NCI-H2196 (cell line): ENCODE data around the gene EXD3.
"Not testable (repeated sequence)": the region's sequence is repeated elsewhere in the genome, so short reads cannot be mapped to it uniquely, and the experiment has no call there.

Experiments
- DNase-seq: peaks from one replicate; lab custom pipeline; 2025; ENCODE audit not compliant: unreplicated experiment; lab: John Stamatoyannopoulos, UW

Gene EXD3

DNA sequence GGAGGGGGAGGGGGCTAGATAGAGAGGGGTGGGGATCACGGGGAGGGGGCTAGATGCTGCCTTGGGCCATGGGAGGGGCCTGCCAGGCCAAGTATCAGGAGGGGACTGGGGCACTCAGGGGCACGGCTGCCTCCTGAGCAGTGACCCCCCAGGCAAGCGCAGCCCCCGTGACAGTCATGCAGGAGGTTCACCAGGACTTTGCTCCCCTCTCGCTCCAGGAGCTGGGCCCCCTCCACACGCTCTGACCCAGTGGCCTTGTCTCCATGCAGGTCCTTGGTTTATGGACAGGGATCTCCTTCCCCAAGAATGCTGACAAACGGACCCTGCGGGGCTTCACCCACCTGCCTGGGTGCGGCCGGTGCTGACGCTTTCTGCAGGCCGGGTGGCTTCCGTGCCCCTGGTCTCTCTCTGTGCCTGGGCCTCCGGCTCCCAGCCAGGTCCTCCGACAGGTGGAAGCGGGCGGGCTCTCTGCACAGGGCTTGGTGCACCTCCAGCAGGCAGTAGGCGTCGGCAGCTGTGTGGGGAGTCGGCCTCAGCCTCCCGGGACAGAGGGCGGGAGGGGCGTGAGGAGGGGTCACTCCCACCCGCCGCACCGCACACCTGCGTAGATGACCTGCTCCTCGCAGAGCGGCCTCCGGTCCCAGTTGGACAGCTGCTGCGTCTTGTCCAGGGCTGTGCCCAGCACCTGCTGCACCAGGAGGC, 74.0 kb downstream of the EXD3 start:
- no peak for DNase-seq

DNA sequence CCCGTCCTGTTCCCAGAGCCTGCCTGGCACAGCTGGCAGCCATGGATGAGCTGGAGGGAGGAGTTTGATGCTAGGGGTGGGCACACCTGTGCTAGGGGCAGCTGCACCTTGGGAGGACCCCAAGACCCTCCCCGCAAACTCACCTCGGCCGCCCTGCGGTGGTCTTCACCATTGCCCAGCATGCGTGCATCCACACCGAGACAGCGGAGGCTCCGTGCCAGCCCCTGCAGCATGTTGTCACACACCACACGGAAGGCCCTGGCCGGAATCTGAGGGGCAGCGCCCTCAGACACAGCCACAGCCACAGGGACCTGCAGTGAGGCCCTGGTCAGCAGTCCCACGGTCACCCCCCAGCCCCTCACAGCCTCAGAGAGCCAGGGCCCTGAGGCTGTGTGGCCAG, 75.0 kb downstream of the EXD3 start:
- DNase-seq, result no peak

DNA sequence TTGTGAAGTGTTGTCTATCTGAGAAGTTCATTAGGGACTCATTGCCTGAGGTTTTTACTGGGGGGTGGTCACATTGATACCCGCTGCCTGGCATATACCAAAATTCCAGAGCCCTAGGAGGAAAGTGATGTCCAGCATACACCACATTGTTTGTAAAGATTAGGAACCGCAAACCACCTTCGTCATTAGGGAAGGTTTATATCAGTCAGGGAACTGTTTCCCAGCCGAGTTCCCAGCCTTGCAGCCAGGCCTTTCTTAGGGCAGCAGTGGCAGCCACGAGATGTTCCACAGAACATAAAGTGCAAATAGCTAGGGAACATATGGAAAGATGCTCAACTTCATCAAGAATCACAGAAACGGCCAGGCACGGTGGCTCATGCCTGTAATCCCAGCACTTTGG, 80.5 kb downstream of the EXD3 start:
- DNase-seq, result no peak

DNA sequence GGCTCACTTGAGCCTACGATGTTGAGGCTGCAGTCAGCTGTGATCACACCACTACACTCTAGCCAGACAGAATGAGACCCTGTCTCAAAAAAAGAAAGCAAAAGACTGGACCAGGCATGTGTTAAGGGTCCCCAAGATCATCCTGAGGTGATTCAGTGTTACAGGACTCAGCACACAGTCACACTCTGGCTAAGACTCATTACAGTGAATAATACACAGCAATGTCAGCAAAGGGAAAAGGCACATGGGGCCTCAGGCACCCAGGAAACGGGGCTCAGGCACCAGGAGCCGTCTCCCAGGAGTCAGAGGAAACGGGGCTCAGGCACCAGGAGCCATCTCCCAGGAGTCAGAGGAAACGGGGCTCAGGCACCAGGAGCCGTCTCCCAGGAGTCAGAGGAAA, 81.7 kb downstream of the EXD3 start:
- DNase-seq, result no peak

DNA sequence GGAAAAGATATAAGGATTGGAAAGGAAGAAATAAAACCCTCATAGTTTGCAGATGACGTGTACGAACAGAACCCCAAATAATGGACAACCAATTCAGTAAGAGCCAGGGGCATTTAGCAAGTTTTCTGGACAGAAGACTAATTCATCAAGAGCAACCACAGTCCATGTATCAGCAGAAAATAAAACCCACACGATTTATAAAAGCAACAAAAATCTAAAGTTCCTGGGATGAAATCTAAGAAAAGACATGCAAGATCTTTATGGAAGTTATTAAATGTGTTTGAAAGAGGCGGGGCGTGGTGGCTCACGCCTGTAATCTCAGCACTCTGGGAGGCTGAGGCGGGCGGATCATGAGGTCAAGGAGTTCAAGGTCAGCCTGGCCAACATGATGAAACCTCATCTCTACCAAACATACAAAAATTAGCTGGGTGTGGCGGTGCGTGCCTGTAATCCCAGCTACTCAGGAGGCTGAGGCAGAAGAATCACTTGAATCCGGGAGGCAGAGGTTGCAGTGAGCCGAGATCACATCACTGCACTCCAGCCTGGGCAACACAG, 83.0 kb downstream of the EXD3 start:
- DNase-seq, result not testable (repeated sequence)

DNA sequence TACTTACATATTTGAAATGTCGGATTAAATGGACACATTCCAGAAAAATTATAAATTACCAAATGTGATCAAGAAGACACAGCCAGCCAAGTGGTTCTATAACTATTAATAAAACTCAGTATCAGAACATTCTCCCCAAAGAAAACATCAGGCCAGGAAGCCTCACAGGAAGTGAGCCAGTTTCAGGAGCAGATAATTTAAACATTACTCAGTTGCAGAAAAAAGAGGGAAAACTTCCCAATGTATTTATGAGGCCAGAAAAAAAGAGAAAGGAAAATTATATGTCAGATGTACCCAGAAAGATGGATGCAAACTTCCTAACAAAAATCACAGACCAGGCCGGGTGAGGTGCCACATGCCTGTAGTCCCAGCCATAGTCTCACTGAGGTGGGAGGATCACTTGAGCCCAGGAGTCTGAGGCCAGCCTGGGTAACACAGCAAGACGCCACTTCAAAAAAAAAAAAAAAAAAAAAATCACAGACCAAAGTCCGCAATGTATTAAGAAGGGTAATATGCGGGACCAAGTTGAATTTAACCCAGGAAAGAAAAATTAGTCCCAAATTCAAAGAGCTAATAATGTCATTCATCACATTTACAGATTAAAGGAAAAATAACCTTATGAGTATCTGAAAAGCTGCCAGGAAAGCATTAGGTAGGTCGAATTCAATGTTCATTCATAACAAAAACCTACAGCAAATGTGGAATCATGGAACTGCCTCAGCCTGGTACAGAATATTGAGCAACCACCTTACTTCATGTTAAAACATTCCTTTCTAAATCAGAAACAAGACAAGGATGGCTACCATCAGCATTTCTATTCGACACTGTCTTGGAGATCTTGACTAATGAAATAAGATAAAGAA, 83.7 kb downstream of the EXD3 start:
- DNase-seq, result no peak

DNA sequence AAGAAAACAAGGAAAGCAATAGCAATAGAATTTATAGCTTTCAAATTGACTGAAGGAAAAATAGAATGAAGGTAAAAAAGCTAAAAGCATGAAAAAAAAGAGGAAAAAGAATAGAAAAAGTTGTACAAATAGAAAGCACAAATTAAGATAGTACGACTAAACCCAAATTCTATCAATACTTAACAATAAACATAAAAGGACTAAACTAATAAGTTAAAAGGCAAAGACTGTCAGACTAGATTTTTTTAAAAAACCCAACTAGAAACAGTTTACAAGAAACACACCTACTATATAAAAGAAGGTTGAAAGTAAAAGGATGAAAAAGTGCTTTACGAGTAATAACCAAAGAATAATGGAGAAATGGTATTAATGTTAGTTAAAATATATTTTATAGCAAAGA, 86.2 kb downstream of the EXD3 start:
- no peak for DNase-seq

DNA sequence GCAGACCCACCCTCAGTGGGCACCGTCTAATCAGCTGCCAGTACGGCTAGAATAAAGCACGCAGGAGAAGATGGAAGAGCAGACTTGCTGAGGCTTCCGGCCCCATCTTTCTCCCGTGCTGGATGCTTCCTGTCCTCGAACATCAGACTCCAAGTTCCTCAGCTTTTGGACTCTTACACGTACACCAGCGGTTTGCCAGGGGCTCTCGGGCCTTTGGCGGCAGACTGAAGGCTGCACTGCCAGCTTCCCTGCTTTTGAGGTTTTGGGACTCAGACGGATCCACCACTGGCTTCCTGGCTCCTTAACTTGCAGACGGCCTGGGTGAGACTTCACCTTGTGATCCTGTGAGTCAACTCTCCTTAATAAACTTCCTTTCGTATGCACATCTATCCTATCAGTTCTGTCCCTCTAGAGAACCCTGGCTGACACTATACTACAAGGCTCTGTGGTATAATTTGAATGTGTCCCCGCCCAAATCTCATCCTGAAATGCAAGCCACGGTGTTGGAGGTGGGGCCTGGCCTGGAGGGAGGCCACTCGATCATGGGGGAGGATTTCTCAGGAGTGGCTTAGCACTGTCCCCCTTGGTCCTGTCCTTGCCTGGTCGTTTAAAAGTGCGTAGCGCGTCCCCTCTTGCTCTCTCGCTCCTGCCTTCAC, 89.8 kb downstream of the EXD3 start:
- DNase-seq, result no peak

DNA sequence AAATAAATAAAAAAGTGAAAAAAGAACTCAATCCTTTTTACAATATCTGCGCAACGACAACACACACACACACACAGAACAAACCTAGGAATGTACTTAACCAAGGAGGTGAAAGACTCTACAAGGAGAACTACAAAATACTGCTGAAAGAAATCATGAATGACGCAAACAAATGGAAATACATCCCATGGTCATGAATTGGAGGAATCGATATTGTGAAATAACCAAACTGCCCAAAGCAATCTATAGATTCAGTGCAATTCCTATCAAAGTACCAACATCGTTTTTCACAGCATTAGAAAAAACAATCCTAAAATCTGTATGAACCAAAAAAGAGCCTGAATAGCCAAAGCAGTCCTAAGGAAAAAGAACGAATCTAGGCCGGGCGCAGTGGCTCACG, 91.0 kb downstream of the EXD3 start:
- no peak for DNase-seq

DNA sequence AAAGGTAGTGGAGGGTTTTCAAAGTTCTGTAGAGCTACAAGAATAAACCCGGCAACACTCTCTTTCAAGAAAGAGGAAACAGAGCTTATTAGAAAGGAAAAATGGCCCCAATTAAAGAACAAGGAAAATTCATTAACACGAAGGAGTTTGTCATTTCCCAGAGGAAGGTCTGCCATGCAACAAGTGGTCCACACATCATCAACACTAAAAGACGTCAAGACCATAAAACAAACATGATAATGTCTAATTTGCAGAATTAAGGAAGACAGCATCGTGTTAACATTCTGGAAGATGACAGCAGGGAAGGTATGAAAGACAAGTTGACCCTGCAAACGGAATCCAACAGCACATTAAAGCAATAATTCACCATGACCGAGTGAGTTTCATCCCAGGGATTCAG, 92.3 kb downstream of the EXD3 start:
- DNase-seq, result no peak

DNA sequence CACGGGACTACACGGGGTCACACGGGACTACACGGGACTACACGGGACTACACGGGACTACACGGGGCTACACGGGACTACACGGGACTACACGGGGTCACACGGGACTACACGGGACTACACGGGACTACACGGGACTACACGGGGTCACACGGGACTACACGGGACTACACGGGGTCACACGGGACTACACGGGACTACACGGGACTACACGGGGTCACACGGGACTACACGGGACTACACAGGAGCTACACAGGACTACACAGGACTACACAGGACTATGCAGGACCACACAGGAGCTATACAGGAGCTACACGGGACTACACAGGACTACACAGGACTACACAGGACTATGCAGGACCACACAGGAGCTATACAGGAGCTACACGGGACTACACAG, 93.4 kb downstream of the EXD3 start:
- DNase-seq, result not testable (repeated sequence)

DNA sequence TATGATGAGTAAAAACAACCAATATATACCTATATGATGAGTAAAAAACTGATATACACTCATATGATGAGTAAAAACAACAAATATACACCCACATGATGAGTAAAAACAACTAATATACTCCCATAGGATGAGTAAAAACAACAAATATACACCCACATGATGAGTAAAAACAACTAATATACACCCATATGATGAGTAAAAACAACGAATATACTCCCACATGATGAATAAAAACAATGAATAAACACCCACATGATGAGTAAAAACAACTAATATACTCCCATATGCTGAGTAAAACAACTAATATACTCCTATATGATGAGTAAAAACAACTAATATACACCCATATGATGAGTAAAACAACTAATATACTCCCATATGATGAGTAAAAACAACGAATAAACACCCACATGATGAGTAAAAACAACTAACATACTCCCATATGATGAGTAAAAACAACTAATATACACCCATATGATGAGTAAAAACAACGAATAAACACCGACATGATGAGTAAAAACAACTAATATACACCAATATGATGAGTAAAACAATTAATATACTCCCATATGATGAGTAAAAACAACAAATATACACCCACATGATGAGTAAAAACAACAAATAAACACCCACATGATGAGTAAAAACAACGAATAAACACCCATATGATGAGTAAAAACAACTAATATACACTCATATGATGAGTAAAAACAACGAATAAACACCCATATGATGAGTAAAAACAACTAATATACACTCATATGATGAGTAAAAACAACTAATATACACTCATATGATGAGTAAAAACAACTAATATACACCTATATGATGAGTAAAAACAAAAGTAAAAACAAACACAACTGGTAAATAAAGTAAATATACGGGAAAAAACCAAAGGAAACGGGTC, 95.1 kb downstream of the EXD3 start:
- not testable (repeated sequence) for DNase-seq

DNA sequence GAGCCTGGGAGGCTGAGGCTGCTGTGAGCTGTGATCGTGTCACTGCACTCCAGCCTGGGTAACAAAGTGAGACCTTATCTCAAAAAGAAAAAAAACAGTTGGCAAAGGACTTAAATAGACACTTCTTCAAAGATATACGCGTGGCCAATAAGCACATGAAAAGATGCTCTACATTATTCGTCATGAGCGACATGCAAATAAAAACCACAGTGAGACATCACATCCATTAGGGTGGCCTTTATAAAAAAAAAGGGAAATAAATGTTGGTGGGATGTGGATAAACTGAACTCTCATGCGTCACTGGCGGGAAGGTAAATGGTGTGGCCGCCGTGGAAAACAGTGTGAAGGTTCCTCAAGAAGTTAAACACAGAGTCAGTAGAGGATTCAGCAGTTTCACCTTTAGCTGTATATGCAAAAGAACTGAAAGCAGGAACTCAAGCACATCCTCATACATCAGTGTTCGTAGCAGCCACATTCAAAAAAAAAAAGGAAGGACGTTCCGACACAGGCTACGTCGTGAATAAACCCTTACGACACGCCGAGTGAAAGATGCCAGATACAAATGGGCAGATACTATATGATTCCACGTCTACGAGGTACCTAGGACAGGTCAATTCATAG, 96.4 kb downstream of the EXD3 start:
- no peak for DNase-seq

DNA sequence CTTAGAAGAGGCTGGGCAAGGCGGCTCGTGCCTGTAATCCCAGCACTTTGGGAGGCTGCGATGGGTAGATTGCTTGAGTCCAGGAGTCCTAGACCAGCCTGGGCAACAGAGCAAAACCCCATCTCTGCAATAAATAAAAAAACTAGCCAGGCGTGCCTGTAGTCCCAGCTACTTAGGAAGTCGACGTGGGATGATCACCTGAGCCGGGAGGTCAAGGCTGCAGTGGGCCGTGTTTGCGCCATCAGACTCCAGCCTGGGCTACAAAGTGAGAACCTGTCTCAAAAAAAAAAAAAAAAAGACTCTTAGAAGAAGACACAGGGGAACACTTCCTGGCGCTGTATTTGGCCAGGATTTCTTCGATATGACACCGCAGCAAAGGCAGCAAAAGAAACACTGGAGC, 97.2 kb downstream of the EXD3 start:
- DNase-seq, result no peak

DNA sequence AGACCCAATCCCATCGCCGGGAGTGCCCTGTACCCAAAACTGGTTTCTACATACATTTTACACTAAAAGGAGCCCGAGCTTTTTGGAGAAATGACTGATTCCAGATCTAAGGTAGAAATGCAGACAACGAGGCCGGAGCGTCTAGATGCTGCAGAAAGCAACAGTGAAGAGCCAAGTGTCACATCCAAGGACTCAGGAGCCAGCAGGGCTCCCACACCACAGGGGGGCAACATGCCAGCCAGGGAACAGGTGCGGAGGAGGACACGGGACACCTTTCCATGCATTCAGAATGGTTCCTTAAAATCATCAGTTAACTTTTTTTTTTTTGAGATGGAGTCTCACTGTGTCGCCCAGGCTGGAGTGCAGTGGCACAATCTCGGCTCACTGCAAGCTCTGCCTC, 97.8 kb downstream of the EXD3 start:
- DNase-seq, result no peak

DNA sequence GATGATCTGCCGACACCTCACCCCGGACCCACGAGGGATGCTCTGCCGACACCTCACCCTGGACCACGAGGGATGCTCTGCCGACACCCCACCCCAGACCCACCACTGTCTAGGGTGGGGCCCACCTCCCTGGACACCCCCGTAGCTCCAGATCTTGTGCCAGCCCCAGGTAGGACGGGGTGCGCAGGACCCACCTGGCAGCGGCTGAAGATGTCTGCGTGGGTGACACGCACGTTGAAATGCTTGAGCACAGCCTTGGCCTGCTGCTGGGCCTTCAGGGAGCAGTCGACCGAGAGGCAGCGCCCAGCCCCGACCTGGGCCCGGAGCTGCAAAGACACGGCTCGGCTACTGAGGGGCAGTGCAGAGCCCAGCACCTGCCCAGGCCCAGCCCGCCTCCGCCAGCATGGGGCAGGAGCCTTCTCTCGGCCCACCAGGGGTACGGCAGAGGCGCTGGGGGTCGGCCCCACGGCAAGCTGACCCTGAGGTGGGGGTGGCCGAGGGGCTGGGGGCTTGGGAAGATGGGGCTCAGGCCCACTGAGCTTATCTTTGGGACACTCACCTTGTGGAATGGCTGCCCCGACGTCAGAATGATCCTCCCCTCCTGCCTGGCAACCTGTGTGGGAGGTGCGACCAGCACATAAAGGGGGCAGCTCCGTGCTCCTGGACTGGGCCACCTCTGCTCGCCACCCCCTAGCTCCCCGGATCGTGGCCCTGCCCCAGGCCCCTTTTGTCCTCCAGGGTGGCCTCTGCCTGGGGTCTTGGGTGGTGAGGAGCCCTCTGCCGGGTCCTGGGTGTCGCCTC, 99.2 kb downstream of the EXD3 start:
- DNase-seq, result no peak

DNA sequence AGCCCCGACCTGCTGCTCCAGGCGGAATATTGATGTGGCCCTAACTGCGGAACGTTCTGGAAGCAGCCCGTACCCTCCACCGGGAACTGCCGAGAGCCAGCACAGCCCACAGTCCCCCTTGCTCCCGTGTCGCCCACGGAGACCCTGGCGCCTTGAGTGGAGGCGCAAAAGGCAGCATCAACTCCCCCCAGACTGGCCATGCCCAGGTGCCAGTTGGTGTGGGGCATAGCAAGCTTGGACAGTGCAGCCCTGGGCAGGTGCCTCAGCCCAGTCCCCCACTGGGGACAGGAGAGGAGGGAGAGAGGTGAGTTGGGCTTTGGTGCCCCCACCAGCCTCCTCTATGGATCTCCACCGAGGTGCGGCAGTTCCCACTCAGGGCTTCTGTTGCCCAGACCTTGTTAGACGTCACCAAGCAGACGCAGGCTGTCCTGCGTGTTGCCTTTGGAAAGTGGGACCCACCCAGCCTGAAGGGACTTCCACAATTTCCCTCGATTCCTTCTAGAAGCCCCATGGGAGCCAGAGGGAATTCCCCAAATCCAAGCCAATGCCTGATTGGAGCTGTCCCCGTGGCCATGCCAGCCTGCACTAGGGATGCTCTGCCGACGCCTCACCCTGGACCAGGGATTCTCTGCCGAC, 101.1 kb downstream of the EXD3 start:
- no peak for DNase-seq

DNA sequence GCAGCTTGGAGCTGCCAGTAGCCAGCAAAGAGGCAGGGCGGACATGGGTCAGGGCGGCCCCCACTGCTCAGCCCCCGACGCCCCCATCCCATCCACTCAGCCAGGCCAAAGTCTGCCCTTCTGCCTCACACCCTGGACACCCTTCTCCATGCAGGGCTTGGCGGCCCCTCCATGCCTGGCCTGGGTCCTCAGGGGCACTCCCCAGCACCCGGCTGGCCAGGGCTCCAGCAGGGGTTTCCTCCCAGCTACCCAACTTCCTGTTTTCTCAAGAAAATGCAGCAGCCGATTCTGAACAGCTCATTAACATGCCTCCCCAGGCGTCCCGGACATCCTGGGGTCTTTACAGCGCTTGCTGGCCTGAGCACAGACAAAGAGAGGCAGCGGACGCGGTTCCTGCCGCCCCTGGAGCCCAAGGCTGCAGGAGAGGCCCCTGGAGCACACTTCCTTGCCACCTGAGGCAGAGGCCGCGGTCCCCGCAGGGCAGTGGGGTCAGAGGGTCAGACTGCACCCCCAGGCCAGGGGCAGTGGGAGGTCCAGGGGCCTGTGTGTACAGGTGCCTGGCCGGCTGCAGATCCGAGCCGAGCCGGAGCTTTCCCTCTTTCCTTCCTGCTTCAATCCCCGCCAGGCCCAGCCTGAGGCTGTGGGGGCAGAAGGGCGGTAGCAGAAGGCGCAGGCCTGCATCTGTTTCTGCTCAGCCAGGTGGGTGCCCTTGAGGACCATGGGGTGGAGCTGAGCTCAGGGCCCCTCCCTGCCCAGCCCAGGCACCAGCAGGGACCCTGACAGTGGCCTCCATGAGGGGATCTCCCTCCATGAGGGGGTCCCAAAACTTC, 102.2 kb downstream of the EXD3 start:
- DNase-seq, result no peak
